ENCODE results near the gene RTP1. TPM values are rescaled to one million over a fixed set of nuclear protein-coding genes. Genes with fewer than 3 reads are reported as not detected.
A peak's percentile ranks its signal among the peaks of the same experiment; 100 is the strongest.

RTP1 gene
- total and polyA plus RNA-seq, 9 of the 15 experiments (the other 6 are each of a cell fraction or from before 2014, with no cell fraction given): not detected

- peak; percentile 67; the same call in 1 of the 2 replicates for TF ChIP-seq FOXM1 (IDR thresholded peaks at IDR 0.05; ENCODE audit: low read depth)
- no peak for TF ChIP-seq FOXM1 (CRISPR knock-in tag; IDR thresholded peaks at IDR 0.05; ENCODE audit: low read depth)
- TF ChIP-seq TCF3 (CRISPR knock-in tag; IDR thresholded peaks at IDR 0.05): peak; percentile 78
- no peak for TF ChIP-seq RBM22 (IDR thresholded peaks at IDR 0.05; ENCODE audit: low read depth, low read length, poor library complexity, severe bottlenecking)
- peak; percentile 39; the same call in 1 of the 2 replicates for TF ChIP-seq CTBP1 (IDR thresholded peaks at IDR 0.05; ENCODE audit: borderline replicate concordance)
- TF ChIP-seq ZNF197 (CRISPR knock-in tag; IDR thresholded peaks at IDR 0.05; ENCODE audit: low read depth): 0 out of 2 replicates have a peak, but pooled peaks have one; percentile 60
- TF ChIP-seq NR2C1 (IDR thresholded peaks at IDR 0.05): peak; percentile 24; the same call in 1 of the 2 replicates
- TF ChIP-seq NR2C1 (tag; IDR thresholded peaks at IDR 0.05): peak; percentile 81
- TF ChIP-seq NR2C2 (CRISPR knock-in tag; IDR thresholded peaks at IDR 0.05): no peak
- peak; percentile 56 for TF ChIP-seq NR2C2 (tag; IDR thresholded peaks at IDR 0.05)
- peak; percentile 50; the same call in 1 of the 2 replicates for TF ChIP-seq STAT5A (IDR thresholded peaks at IDR 0.05; ENCODE audit: borderline replicate concordance, low read length)
- peak in 1 of 2 experiments; percentile 46; a peak in 1 of 4 replicates for TF ChIP-seq TRIM24 (IDR thresholded peaks at IDR 0.05)
- TF ChIP-seq TEAD4 (IDR thresholded peaks at IDR 0.05; ENCODE audit: low read length): peak; percentile 93
- TF ChIP-seq TEAD4 (CRISPR knock-in tag; IDR thresholded peaks at IDR 0.05; ENCODE audit: borderline replicate concordance): no peak
- 0 out of 2 replicates have a peak, but pooled peaks have one; percentile 47 for TF ChIP-seq MTA1 (IDR thresholded peaks at IDR 0.05; ENCODE audit: borderline replicate concordance)
- peak; percentile 78; the same call in 1 of the 2 replicates for TF ChIP-seq SMARCE1 (IDR thresholded peaks at IDR 0.05)
- peak; percentile 74 for TF ChIP-seq ZNF766 (CRISPR knock-in tag; conservative IDR thresholded peaks at IDR 0.05)
- no peak for TF ChIP-seq PREB (CRISPR knock-in tag; IDR thresholded peaks at IDR 0.05)
- 0 out of 2 replicates have a peak, but pooled peaks have one; percentile 33 for TF ChIP-seq ZNF584 (CRISPR knock-in tag; IDR thresholded peaks at IDR 0.05; ENCODE audit: low read depth)
- peak; percentile 89 for TF ChIP-seq ARID1B (IDR thresholded peaks at IDR 0.05)
- peak; percentile 73 to 76 for TF ChIP-seq KDM1A (IDR thresholded peaks at IDR 0.05)
- peak; percentile 28; the same call in 1 of the 2 replicates for TF ChIP-seq NFIC (IDR thresholded peaks at IDR 0.05)
- TF ChIP-seq ZNF583 (CRISPR knock-in tag; IDR thresholded peaks at IDR 0.05): no peak
- peak; percentile 53 for TF ChIP-seq CCNT2 (IDR thresholded peaks at IDR 0.05; ENCODE audit: borderline replicate concordance, extremely low read depth, insufficient read length, low read depth, low read length)
- no peak for TF ChIP-seq NCOA6 (IDR thresholded peaks at IDR 0.05)
- TF ChIP-seq MECOM (CRISPR knock-in tag; IDR thresholded peaks at IDR 0.05): no peak
- TF ChIP-seq LEF1 (IDR thresholded peaks at IDR 0.05): no peak
- TF ChIP-seq, protein P1, sequence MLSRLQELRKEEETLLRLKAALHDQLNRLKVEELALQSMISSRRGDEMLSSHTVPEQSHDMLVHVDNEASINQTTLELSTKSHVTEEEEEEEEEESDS (CRISPR knock-in tag; IDR thresholded peaks at IDR 0.05): no peak
- no peak for TF ChIP-seq PURB (CRISPR knock-in tag; IDR thresholded peaks at IDR 0.05; ENCODE audit: low read depth)
- TF ChIP-seq TAL1 (IDR thresholded peaks at IDR 0.05): peak; percentile 91
- TF ChIP-seq GABPA (tag; conservative IDR thresholded peaks at IDR 0.05; ENCODE audit: low read depth): 0 out of 2 replicates have a peak, but pooled peaks have one; percentile 19
- TF ChIP-seq ZNF146 (CRISPR knock-in tag; IDR thresholded peaks at IDR 0.05; ENCODE audit: unreplicated experiment): no peak
These were observed 13.4 kb downstream of the RTP1 start (continued) for GRCh38 chr3:187210545-187211327.
